Small intestine (tissue), 7 donors: ENCODE measurements around the gene PSORS1C2. TPM values are rescaled to one million over a fixed set of nuclear protein-coding genes. Genes with fewer than 3 reads are reported as not detected.

ENCODE experiments used
- DNase-seq, 2 donors: peaks; one replicate each; pipeline versions ENCODE4 v3.0.0 to v3.0.0-alpha.2; 2013
- FAIRE-seq: peaks from 2 replicates; lab custom pipeline; 2012; peaks lifted over from hg19 to GRCh38; lab: Jason Lieb, UNC
- H3K27ac ChIP-seq, 3 donors: one replicate each; pipeline ENCODE4 v1.5.1; 2013; ENCODE audit warnings: low read length in 2 of 3, mild to moderate bottlenecking in 2 of 3, control low read depth in 1 of 3, inconsistent platforms in 1 of 3, low read depth in 1 of 3, moderate library complexity in 1 of 3
- H3K27me3 ChIP-seq, 3 donors: one replicate each; pipeline ENCODE4 v1.6.1; 2013; ENCODE audit warnings: low read length in 3 of 3, inconsistent platforms in 1 of 3; ENCODE audit not compliant: control insufficient read depth in 3 of 3, insufficient read depth in 3 of 3
- H3K36me3 ChIP-seq, 3 donors: one replicate each; pipeline ENCODE4 v1.6.1; 2013; ENCODE audit warnings: low read length in 3 of 3, inconsistent platforms in 1 of 3, low read depth in 1 of 3, mild to moderate bottlenecking in 1 of 3, moderate library complexity in 1 of 3; ENCODE audit not compliant: control insufficient read depth in 3 of 3, insufficient read depth in 2 of 3
- H3K4me1 ChIP-seq, 3 donors: one replicate each; pipeline ENCODE4 v1.6.1; 2013; ENCODE audit warnings: low read length in 2 of 3, inconsistent platforms in 1 of 3, low read depth in 1 of 3, mild to moderate bottlenecking in 1 of 3, moderate library complexity in 1 of 3; ENCODE audit not compliant: control insufficient read depth in 3 of 3, insufficient read depth in 2 of 3
- H3K4me3 ChIP-seq, 3 donors: one replicate each; pipeline ENCODE4 v1.5.1; 2013; ENCODE audit warnings: low read length in 3 of 3, control low read depth in 1 of 3, inconsistent platforms in 1 of 3, low read depth in 1 of 3, mild to moderate bottlenecking in 1 of 3, moderate library complexity in 1 of 3
- H3K9me3 ChIP-seq, 2 donors: one replicate each; pipeline ENCODE4 v1.6.1; 2013; ENCODE audit warnings: low read depth in 1 of 2, low read length in 1 of 2; ENCODE audit not compliant: control insufficient read depth in 2 of 2, insufficient read depth in 1 of 2
- WGBS, 3 donors: extraction: QIAGEN DNeasy Blood & Tissue Kit; methylation state at CpG; one replicate each; pipeline ENCODE4 v1.1.7; 2013; 5-methylcytosine and 5-hydroxymethylcytosine counted together
- polyA plus RNA-seq, 4 donors: library from polyadenylated mRNA; stranded (reverse) in 3 of 4; unstranded in 1 of 4; fragments of 200-250 nt in 3 of 4; fragments of 120-200 nt in 1 of 4; gene quantifications; one replicate each; pipeline versions ENCODE4 v1.2.1 to v1.2.3, GENCODE V29; 2013
- donor health status: healthy with polysubstance abuse.
- donor health status: control.
- donor health status: control.
- donor health status: Bipolar disorder and iron deficiency.
- donor health status: healthy.

Gene PSORS1C2
- polyA plus RNA-seq, 4 donors: not detected

GRCh38 chr6:31152781-31153180, 13.9 kb upstream of the PSORS1C2 start:
- no peaks in the 10 kb centered on the region for H3K9me3 ChIP-seq
- no peak overlapping the region for H3K4me3 ChIP-seq
- WGBS, 3 donors: 88 to 93% (median 91%) methylated on average over 7 of the region's 7 CpGs
- DNase-seq (no peak), FAIRE-seq (no peak)
- peaks cover 0 to 7% (median 5%) of the 10 kb centered on the region in 3 donors for H3K4me1 ChIP-seq
- H3K27me3 ChIP-seq: no peaks in the 10 kb centered on the region
- H3K36me3 ChIP-seq: peaks cover 0 to 44% (median 0%) of the 10 kb centered on the region in 3 donors
- no peak overlapping the region for H3K27ac ChIP-seq

GRCh38 chr6:31149827-31150447, 11.1 kb upstream of the PSORS1C2 start:
- Histone ChIP-seq H3K27me3 (no peaks in the 10 kb centered on the region), H3K4me3 (no peak overlapping the region), H3K36me3 (peaks cover 0 to 48% (median 0%) of the 10 kb centered on the region in 3 donors), H3K9me3 (no peaks in the 10 kb centered on the region), H3K27ac (no peak overlapping the region), H3K4me1 (peaks cover 0 to 3% (median 0%) of the 10 kb centered on the region in 3 donors)
- 75 to 90% (median 84%) methylated on average over 6 of the region's 6 CpGs for WGBS, 3 donors
- FAIRE-seq: no peak
- DNase-seq: no peak

- H3K4me3 ChIP-seq: no peak overlapping the region
- no peak for FAIRE-seq
- no peak for DNase-seq
- WGBS, 3 donors: 49 to 76% (median 68%) methylated on average over 10 of the region's 10 CpGs
- H3K27me3 ChIP-seq: no peaks in the 10 kb centered on the region
- H3K27ac ChIP-seq: peak overlapping the region in 2 of 3 donors; percentile 86 to 95
- no peaks in the 10 kb centered on the region for H3K9me3 ChIP-seq
- H3K36me3 ChIP-seq: peaks cover 0 to 48% (median 0%) of the 10 kb centered on the region in 3 donors
- peaks cover 0 to 5% (median 3%) of the 10 kb centered on the region in 3 donors for H3K4me1 ChIP-seq
Measured at GRCh38 chr6:31145386-31145785, 6.5 kb upstream of the PSORS1C2 start.

DNA sequence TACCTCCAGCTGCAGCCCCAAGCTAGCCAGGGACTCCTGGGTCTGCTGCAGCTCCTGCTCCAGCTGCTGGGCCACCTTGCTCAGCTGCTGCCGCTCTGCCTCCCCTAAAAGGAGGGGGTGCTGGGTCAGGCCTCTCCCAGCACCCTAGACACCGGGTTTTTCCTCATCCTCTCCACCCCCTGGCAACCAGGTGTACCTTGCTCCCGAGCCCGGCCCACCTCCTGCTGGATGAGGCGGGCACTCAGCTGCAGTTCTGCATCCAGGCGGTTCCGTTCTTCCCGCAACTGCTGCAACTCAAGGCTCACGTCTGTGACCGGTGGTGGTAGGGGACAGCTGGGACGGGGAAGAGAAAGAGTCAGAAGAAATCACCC, 6.1 kb upstream of the PSORS1C2 start:
- H3K27me3 ChIP-seq: no peaks in the 10 kb centered on the region
- H3K27ac ChIP-seq: peak overlapping the region in 2 of 3 donors; percentile 86 to 95
- no peaks in the 10 kb centered on the region for H3K9me3 ChIP-seq
- FAIRE-seq: no peak
- H3K4me3 ChIP-seq: peak overlapping the region in 1 of 3 donors; percentile 31
- peaks cover 0 to 5% (median 3%) of the 10 kb centered on the region in 3 donors for H3K4me1 ChIP-seq
- 23 to 61% (median 46%) methylated on average over 11 of the region's 11 CpGs for WGBS, 3 donors
- H3K36me3 ChIP-seq: peaks cover 0 to 44% (median 0%) of the 10 kb centered on the region in 3 donors
- DNase-seq: peak in 1 of 2 donors; percentile 88

GRCh38 chr6:31144296-31144969, 5.6 kb upstream of the PSORS1C2 start:
- H3K4me3 ChIP-seq: peak overlapping the region in 1 of 3 donors; percentile 31
- WGBS, 3 donors: 16 to 63% (median 39%) methylated on average over 18 of the region's 18 CpGs
- DNase-seq (peak; percentile 47 to 95), FAIRE-seq (no peak)
- H3K27ac ChIP-seq: peak overlapping the region; percentile 4 to 95 (median 86)
- peaks cover 0 to 5% (median 3%) of the 10 kb centered on the region in 3 donors for H3K4me1 ChIP-seq
- no peaks in the 10 kb centered on the region for H3K9me3 ChIP-seq
- H3K36me3 ChIP-seq: peaks cover 0 to 42% (median 0%) of the 10 kb centered on the region in 3 donors
- no peaks in the 10 kb centered on the region for H3K27me3 ChIP-seq

DNA sequence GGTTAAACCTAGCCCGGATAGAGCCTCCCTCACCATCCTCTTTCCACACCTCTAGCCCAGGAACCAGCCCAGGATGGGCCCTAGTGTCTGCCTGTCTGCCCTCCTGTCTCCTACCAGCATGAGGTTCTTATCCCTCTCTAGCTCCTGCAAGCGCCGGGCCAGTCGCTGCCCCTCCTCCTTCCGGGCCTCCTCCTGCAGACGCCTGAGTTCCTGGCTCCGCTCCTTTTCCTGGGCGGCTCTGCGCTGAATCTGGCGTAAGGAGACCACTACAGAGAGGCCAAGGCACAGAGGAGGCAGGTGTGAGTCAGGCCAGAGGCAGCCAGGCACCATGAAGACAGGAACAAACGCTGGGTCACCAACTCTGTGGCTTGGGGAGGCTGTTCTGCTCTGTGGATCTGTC, 4.3 kb upstream of the PSORS1C2 start:
- H3K27ac ChIP-seq: peak overlapping the region in 2 of 3 donors; percentile 41 to 95
- FAIRE-seq: no peak
- H3K4me1 ChIP-seq: peaks cover 0 to 5% (median 3%) of the 10 kb centered on the region in 3 donors
- no peaks in the 10 kb centered on the region for H3K9me3 ChIP-seq
- no peak overlapping the region for H3K4me3 ChIP-seq
- H3K27me3 ChIP-seq: no peaks in the 10 kb centered on the region
- H3K36me3 ChIP-seq: peaks cover 0 to 34% (median 0%) of the 10 kb centered on the region in 3 donors
- no peak for DNase-seq
- 46 to 55% (median 49%) methylated on average over 11 of the region's 11 CpGs for WGBS, 3 donors

GRCh38 chr6:31142361-31142761, 3.5 kb upstream of the PSORS1C2 start:
- H3K27me3 ChIP-seq: no peaks in the 10 kb centered on the region
- H3K9me3 ChIP-seq: no peaks in the 10 kb centered on the region
- DNase-seq (no peak), FAIRE-seq (no peak)
- H3K36me3 ChIP-seq: peaks cover 0 to 32% (median 0%) of the 10 kb centered on the region in 3 donors
- no peak overlapping the region for H3K27ac ChIP-seq
- WGBS, 3 donors: 49 to 82% (median 75%) methylated on average over 2 of the region's 2 CpGs
- H3K4me3 ChIP-seq: no peak overlapping the region
- H3K4me1 ChIP-seq: peaks cover 0 to 9% (median 5%) of the 10 kb centered on the region in 3 donors

DNA sequence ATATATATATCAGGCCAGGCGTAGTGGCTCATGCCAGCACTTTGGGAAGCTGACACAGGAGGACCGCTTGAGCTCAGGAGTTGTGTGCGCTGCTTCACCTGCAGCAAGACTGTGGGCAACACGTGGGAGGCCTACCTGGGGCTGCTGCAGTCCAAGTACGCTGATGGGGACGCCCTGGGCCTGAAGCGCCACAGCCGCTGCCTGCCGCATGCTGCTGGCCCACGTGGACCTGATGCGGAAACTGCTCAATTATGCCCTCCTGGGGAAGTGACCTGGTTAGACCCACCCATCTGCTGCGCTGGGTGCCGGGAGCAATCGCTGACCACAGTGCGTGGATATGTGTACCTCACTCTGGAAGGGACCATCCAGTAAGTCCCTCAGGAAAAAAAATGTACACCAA, 1.8 kb upstream of the PSORS1C2 start:
- Histone ChIP-seq H3K9me3 (no peaks in the 10 kb centered on the region), H3K4me1 (peaks cover 0 to 9% (median 5%) of the 10 kb centered on the region in 3 donors), H3K27ac (no peak overlapping the region), H3K27me3 (no peaks in the 10 kb centered on the region), H3K36me3 (peaks cover 0 to 28% (median 0%) of the 10 kb centered on the region in 3 donors), H3K4me3 (no peak overlapping the region)
- WGBS, 3 donors: 84 to 88% (median 86%) methylated on average over 14 to 15 of the region's 15 CpGs
- FAIRE-seq: no peak
- DNase-seq: no peak
